Stimulated activated CD4-positive, alpha-beta T cell treated with anti-CD3 and anti-CD28 coated beads, Interleukin-1b, Interleukin-23, amount 100 ng/mL, for 48 hours (primary cell): ENCODE data around the gene NPY1R.

Experiments used
- DNase-seq: peaks from one replicate; pipeline ENCODE4 v3.0.0-alpha.2; 2020

NPY1R gene

DNA sequence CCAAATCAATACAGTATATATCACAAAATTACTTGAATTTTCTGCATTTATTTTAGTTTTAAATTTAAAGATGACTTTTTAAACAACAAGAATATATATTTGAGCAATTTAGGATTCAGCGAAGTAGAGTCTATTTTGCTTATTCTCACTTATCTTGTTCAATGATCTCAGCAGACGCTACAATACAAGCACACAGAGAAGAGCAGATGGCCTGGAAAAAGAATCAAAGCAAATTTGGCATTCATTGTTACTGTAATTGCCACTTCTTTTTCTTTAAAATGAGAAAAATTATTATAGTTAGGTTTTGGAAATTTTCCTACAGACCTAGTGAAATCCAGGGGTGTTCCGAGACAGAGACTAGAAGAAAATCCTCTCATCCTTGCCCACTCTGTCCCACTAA is 57.5 kb downstream of the NPY1R start:
- no peak for DNase-seq
